ENCODE results near the gene GRID1.

GRID1 gene

GRCh38 chr10:85624511-85624910, 742.1 kb downstream of the GRID1 start:
- no peak for DNase-seq

GRCh38 chr10:85623758-85624157, 742.8 kb downstream of the GRID1 start:
- no peak for DNase-seq

- no peak for DNase-seq
Observed at GRCh38 chr10:85623342-85623741, 743.3 kb downstream of the GRID1 start.

GRCh38 chr10:85622425-85622824, 744.2 kb downstream of the GRID1 start:
- DNase-seq: no peak

- no peak for DNase-seq
Observed at GRCh38 chr10:85621562-85621961, 745.0 kb downstream of the GRID1 start.

- no peak for DNase-seq
Observed at GRCh38 chr10:85620807-85621206, 745.8 kb downstream of the GRID1 start.

GRCh38 chr10:85619832-85620231, 746.8 kb downstream of the GRID1 start:
- no peak for DNase-seq

GRCh38 chr10:85618841-85619240, 747.8 kb downstream of the GRID1 start:
- DNase-seq: no peak

- no peak for DNase-seq
Observed at GRCh38 chr10:85617751-85618546, 748.6 kb downstream of the GRID1 start.

GRCh38 chr10:85615556-85615955, 751.0 kb downstream of the GRID1 start:
- DNase-seq: no peak

GRCh38 chr10:85614981-85615380, 751.6 kb downstream of the GRID1 start:
- DNase-seq: no peak

- DNase-seq: no peak
Observed at GRCh38 chr10:85614566-85614965, 752.0 kb downstream of the GRID1 start.

- no peak for DNase-seq
Observed at GRCh38 chr10:85613391-85613790, 753.2 kb downstream of the GRID1 start.

- peak; percentile 5 for DNase-seq
Observed at GRCh38 chr10:85612833-85613232, 753.8 kb downstream of the GRID1 start.

GRCh38 chr10:85612378-85612775, 754.2 kb downstream of the GRID1 start:
- DNase-seq: peak; percentile 60

GRCh38 chr10:85611746-85612377, 754.7 kb downstream of the GRID1 start:
- DNase-seq: no peak

GRCh38 chr10:85611093-85611740, 755.4 kb downstream of the GRID1 start:
- DNase-seq: no peak

- no peak for DNase-seq
Observed at GRCh38 chr10:85610381-85611092, 756.1 kb downstream of the GRID1 start.

GRCh38 chr10:85609509-85609908, 757.1 kb downstream of the GRID1 start:
- DNase-seq: no peak

- no peak for DNase-seq
Observed at GRCh38 chr10:85608706-85609105, 757.9 kb downstream of the GRID1 start.

- no peak for DNase-seq
Observed at GRCh38 chr10:85607043-85607695, 759.4 kb downstream of the GRID1 start.

GRCh38 chr10:85606401-85606800, 760.2 kb downstream of the GRID1 start:
- no peak for DNase-seq

GRCh38 chr10:85604884-85605283, 761.7 kb downstream of the GRID1 start:
- no peak for DNase-seq
